ENCODE results near the gene SLC25A36.

SLC25A36 gene

GRCh38 chr3:140941434-140942220, at the start of gene SLC25A36:
SLC25A36 (plus strand) TSS chr3:140941836; CDS start chr3:140942055, 219 bp downstream.
- peak; percentile 99 for DNase-seq

GRCh38 chr3:140896997-140897396, 44.6 kb upstream of the SLC25A36 start:
- DNase-seq = no peak

GRCh38 chr3:140898340-140899180, 43.1 kb upstream of the SLC25A36 start:
- peak; percentile 77 for DNase-seq

GRCh38 chr3:140899363-140899762, 42.3 kb upstream of the SLC25A36 start:
- no peak for DNase-seq

GRCh38 chr3:140902791-140903190, 38.8 kb upstream of the SLC25A36 start:
- DNase-seq = no peak

GRCh38 chr3:140903196-140903595, 38.4 kb upstream of the SLC25A36 start:
- DNase-seq = no peak

GRCh38 chr3:140904521-140904920, 37.1 kb upstream of the SLC25A36 start:
- no peak for DNase-seq

- DNase-seq = no peak
These were observed 36.1 kb upstream of the SLC25A36 start for GRCh38 chr3:140905559-140905958.

- no peak for DNase-seq
These were observed 34.9 kb upstream of the SLC25A36 start for GRCh38 chr3:140906785-140907184.

- DNase-seq = peak; percentile 65
These were observed 30.8 kb upstream of the SLC25A36 start for GRCh38 chr3:140910860-140911259.

- DNase-seq = no peak
These were observed 29.8 kb upstream of the SLC25A36 start for GRCh38 chr3:140911822-140912221.

- DNase-seq = no peak
These were observed 27.9 kb upstream of the SLC25A36 start for GRCh38 chr3:140913728-140914127.

- no peak for DNase-seq
These were observed 27.2 kb upstream of the SLC25A36 start for GRCh38 chr3:140914384-140914945.

GRCh38 chr3:140916603-140917002, 25.0 kb upstream of the SLC25A36 start:
- DNase-seq = no peak

GRCh38 chr3:140917772-140918171, 23.9 kb upstream of the SLC25A36 start:
- no peak for DNase-seq

GRCh38 chr3:140920029-140920428, 21.6 kb upstream of the SLC25A36 start:
- DNase-seq = no peak

- no peak for DNase-seq
These were observed 19.0 kb upstream of the SLC25A36 start for GRCh38 chr3:140922634-140923033.

- DNase-seq = no peak
These were observed 17.4 kb upstream of the SLC25A36 start for GRCh38 chr3:140924097-140924873.

- DNase-seq = no peak
These were observed 14.2 kb upstream of the SLC25A36 start for GRCh38 chr3:140927279-140928069.

- DNase-seq = no peak
These were observed 12.2 kb upstream of the SLC25A36 start for GRCh38 chr3:140929446-140929845.

- no peak for DNase-seq
These were observed 10.6 kb upstream of the SLC25A36 start for GRCh38 chr3:140931016-140931454.

- no peak for DNase-seq
These were observed 9.8 kb upstream of the SLC25A36 start for GRCh38 chr3:140931801-140932200.
